GM18498 (cell line): ENCODE measurements around the gene SCYL2.
"Not testable (repeated sequence)": the region's sequence is repeated elsewhere in the genome, so short reads cannot be mapped to it uniquely, and the experiment has no call there.

Experiments
- ATAC-seq: cut with Tn5 transposase; IDR thresholded peaks from one replicate; pipeline ENCODE4 v1.9.1; 2021; ENCODE audit warnings: mild to moderate bottlenecking, moderate library complexity; ENCODE audit not compliant: unreplicated experiment

SCYL2 gene

DNA sequence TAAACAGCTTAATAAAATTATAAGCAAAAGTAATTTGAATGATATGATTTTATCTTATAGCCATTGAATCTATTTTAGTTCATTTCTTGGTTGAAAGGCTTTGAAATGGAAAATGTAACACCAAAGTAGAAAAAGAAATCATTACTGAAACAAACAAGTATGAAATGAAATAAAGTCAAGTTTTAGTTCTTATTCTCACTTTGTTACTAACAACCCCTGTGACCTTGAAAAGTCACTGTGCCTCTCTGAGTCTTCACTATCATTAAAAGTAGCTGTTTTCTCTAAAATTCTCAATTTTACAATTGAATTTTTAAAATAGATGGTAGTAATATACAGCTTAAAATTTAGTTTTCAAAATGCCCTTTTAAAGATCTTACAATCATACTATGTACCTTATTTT is 57.5 kb downstream of the SCYL2 start:
- ATAC-seq: peak; percentile 65

DNA sequence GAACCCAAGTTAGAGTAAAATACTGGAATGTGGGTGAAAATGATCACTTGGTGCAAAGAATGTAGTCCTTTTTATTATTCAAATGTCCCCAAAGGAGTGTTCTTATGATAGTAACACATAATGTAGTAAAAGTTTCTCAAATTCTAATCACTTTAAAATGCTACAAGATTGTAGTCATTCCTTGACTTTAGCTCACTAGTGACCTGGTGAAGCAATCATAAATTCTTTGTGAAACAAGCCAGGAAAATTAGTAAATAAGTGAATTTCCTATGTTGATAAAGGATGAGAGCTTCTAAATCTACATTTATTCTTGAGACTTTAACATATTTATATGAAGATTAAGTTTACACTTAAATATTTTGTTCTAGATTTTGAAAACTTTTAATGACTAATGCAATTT is 59.2 kb downstream of the SCYL2 start:
- ATAC-seq: no peak

DNA sequence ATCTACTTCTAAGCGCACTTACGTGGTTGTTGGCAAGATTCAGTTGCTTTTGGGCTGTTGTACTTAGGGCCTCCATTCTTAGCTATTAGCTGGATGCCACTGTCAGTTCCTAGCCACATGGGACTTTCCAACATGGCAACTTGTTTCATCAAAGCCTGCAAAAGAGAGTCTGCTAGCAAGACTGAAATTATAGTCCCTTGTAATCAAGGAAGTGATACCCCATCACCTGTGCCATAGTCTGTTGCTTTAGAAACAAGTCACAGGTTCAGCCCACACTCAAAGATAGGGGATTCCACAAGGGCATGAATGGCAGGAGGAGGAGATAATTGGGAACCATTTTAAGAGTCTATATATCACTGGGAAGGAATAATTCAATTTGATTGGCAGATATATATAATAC is 62.8 kb downstream of the SCYL2 start:
- ATAC-seq: peak; percentile 94

DNA sequence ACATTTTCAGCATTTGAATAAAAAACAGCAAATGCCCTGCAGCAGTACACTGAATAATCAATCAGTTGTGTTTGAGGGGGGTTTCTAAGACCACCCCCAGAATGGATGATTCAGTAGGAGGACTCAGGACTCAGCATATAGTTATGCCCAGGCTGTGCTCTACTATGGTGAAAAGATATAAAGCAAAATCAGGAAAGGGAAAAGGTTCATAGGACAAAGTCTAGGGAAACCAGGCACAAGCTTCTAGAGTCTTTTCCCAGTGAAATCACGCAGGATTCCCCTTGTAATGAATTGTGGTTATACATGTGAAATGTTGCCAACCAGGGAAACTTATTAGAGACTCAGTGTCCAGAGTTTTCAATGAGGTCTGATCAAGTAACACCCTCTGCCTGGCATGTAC is 64.9 kb downstream of the SCYL2 start:
- ATAC-seq: no peak

DNA sequence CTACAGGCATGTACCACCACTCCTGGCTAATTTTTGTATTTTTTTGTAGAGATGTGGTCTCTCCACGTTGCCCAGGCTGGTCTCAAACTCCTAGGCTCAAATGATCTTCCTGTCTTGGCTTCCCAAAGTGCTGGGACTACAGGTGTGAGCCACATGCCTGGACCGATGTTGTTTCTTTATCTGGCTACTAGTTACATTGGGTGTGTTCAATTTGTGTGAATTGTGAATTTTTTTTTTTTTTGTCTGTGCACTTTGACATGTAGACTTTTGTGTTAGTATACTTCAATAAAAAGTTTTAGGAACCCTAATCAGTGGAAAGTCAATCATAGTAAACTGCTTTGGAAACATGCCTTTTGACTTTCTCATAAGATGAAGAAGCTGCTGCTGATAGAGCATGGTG is 65.9 kb downstream of the SCYL2 start:
- no peak for ATAC-seq

DNA sequence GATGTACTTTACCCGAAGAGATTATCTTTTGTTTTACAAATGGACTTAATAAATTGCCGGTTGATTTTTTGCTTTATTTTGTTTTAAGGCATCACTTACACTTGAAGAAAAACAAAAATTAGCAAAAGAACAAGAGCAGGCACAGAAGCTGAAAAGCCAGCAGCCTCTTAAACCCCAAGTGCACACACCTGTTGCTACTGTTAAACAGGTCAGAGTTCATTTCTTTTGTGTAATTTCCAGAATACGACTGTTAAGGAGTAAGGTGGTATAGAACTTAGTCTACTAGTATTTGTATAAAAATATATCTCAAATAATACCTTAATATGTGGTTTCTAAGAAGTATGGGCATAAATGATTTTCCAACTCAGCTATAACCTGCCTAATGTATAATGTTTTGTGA is 70.3 kb downstream of the SCYL2 start:
- no peak for ATAC-seq

DNA sequence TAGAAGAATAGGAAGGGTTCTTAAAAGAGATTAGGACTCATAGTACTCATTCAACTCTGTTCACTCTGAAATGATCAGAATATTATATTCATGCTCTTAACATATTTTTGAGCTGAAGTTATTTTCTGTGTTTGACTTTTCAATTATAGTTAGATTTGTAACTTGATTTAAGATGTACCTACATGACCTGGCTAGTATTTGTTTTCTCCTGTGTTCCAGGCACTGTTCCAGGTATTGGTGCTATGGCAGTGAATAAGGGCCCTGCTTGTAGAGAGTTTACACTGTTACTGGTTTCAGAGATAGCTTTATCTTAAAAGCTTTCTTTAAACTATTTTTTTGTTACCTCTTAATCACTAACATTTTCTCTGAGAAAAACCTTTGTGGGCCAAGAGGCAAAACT is 70.8 kb downstream of the SCYL2 start:
- ATAC-seq: no peak

DNA sequence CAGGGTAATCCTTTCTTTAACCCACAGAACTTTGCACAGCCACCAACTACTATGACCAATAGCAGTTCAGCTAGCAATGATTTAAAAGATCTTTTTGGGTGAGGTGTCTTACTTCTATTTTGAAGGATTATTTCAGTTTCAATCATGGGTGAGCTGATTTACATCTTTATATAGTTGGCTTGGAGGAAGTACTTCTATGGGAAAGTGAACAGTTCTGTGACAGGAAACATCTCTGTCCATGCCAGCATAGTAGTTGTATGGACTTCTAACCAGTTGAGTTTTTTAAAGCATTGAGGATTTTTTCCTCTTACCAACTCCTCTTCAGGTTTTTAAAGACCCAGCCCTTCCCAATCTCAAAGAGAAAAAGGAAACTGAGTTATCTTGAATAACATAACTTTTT is 72.1 kb downstream of the SCYL2 start:
- no peak for ATAC-seq

DNA sequence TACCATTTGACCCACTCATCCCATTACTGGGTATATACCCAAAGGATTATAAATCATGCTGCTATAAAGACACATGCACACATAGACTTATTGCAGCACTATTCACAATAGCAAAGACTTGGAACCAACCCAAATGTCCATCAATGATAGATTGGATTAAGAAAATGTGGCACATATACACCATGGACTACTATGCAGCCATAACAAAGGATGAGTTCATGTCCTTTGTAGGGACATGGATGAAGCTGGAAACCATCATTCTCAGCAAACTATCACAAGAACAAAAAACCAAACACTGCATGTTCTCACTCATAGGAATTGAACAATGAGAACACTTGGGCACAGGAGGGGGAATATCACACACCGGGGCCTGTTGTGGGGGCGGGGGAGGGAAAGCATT is 75.9 kb downstream of the SCYL2 start:
- not testable (repeated sequence) for ATAC-seq

DNA sequence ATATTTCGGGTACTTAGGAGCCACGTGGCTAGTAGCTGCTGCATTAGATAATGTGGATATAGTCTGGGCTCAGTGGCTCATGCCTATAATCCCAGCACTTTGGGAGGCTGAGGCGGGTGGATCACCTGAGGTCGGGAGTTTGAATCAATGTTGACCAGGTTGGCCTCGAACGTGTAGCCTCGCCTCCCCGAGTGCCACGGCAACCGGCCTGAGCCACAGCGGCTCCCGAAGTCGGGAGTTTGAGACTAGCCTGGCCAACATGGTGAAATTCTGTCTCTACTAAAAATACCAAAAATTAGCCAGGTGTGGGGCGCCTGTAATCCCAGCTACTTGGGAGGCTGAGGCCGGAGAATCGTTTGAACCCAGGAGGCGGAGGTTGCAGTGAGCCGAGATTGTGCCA is 77.4 kb downstream of the SCYL2 start:
- ATAC-seq: not testable (repeated sequence)

DNA sequence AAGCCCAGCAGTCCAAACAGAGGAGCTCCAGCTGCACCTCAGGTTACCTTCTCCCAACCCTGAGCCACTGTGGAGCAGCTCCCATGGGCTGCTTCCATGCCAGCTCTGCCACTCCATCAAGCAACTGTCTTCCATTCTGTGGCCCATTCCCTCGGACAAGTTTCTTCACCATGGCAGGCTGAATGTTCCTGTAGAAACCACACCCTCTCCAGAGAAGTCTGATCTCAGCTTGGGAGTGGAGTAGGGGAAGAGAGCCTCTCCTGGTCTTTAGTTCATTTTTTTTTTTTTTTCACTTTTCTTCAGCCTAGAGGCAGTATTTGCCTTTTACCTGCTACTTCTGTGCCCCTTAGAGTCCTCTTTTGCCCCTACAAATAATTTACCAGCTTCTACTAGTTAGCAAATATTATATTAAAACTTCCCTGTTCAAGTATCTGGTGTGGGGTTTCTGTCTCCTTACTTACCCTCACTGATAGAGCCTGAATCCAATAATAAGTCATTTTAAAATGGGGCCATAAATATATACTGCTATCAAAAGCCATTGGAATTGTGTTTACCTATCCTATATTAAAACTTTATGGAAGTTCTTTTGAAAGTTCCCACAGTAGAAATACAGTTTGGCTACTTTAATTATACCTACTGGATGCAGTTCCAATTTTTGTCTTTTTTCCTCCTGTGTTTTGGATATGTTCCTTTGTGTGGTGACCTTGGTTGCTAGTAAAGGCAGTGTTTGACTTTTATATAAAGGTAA is 78.2 kb downstream of the SCYL2 start:
- ATAC-seq: no peak

DNA sequence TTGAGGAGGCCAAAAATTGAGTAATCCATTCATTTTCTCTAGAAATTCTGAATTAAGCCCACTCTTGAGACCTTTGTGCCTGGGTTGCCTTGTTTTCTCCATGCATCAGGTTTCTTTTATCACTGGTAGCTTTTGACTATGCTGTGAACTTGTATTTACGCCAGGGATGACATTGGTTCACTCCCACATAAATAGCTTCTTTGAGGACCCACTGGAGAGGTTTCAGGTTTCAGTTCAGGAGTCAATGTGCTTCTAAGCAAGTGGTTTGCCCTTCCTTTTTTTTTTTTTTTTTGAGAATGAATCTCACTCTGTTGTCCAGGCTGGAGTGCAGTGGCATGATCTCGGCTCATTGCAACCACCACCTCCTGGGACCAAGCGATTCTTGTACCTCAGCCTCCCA is 79.7 kb downstream of the SCYL2 start:
- ATAC-seq: no peak

DNA sequence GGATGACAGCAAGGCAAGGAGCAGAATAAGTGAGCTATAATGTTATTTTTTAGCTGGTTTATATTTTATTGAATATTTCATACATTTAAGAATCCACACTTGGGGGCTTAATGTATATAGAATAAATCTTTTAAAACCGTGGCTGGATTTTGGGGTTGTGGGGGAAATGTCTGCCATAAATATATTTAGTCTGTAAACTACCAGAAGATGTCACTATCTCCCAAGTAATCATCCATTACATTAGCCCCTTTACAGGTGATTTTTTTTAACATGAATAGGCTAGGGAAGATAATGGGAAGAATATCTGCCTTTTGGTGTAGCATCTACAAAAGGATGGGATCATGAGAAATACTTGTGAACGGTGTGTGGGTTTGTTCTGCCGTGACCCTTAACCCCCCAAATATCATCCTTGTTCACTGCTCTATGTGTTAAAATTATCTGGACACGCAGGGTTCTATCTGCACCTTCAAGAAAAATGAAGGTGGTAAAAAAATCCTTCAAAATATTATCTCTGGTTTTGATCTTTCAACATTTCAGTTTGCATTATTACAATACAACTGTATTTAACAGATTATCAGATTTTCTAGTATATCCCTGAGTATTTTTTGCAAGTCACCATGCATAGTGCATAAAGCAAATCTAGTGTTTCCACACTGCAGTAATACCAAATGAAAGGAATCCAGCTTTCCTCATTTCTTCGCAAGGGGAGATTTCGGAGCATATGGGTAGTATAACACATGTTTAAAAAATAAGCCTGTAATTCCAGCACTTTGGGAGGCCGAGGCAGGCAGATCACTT is 81.9 kb downstream of the SCYL2 start:
- ATAC-seq: no peak

DNA sequence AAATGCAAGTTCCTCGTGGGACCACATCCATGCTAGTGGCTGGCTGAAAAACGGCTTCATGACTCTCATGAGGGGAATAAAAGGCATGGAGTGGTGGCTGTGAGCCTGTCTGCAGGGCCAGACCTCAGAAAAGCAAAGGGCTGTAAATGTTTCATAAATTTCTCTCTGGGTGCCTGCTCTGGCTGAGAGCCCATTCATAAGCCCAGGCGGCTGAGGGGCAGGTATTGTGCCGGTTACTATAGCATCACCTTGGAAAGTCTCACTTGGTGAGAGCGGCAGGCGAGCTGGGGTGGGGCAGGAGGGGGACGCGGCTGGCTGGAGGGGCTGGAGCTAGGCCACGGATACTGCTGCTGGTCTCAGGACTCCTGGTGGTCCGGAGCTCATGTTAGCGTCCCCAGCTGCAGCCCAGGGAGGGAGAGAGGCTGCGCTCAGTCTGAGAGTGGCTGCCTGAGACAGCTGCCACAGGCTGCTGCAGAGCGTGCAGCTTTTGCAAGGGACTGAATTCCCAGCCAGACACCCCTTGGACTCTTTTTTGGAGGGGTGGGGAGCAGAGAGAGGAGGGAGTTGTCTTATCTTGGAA is 89.8 kb downstream of the SCYL2 start, which contains the start of gene SLC17A8:
Gene SLC17A8, plus strand, starts transcription at position 431 of the 580 bp plus-strand sequence. CDS start 318 bp downstream, outside the sequence.
- ATAC-seq: no peak

DNA sequence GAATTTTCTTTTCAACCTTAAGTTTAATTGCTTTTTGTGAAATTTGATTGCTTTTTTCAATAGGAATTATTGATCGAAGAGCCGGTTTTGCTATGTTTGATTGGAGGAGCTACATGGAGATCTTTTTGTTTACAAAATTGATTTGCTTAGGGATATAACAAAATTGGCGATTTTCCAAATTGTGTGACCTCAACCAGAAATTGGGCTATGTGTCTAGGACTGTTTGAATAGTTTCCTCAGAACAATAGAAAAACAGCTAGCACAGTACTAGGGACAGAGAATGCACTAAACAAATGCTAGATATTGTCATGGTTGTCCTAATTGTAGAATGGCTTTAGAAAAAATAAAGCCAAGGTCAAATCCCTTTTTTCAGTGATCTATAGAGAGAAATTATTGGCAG is 92.3 kb downstream of the SCYL2 start:
- ATAC-seq: no peak

DNA sequence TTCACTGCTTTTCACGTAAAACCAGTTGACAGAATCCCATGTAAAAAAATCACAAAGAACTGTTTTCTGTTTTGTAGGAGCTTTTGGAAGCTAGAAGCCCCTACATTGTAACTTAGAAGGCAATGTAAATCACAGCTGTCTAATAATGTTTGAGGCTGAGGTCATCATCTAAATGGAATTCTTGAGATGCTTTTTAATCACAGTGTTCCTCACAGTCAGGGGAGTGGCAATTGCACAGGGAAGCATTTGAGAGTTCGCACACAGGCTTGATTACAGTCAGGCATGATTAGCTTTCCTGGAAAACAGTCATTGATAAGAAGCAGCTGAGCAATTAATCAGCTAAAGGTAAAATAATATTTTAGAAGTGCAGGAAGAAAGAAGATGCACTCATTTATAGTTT is 92.8 kb downstream of the SCYL2 start:
- no peak for ATAC-seq

DNA sequence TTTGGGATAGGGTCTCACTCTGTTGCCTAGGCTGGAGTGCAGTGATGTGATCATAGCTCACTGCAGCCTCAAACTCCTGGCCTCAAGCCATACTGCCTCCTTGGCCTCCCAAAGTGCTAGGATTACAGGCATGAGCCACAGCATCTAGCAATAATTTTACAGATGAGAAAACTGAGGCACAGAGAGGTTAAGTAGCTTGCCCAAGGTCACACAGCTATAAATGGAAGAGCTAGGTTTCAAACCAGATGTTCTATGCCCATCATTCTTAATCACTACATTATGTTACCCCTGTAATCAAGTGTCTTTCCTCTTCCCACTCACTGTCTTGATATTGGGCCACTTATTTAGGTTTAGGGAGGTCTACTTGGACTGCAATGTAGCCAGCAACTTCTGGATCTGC is 93.5 kb downstream of the SCYL2 start:
- no peak for ATAC-seq

DNA sequence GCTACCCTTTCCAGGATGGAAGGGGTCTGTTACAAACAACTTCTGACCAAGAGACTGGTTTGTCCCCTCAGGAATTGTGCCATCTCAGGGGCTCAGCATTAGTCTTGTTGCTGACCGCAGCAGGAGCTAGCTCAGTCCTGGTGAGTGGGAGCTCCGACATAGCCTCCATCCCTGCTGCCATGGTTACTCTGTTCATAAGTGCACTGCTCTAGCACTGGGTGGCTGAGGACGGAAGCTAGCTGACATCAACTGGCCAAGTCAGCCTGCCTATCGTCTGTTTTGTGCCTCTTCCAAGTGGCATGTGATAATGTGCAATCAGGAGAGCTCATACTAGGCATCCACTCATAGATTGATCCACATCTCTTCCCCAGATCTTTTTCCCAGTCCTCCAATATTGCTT is 97.3 kb downstream of the SCYL2 start:
- ATAC-seq: no peak

DNA sequence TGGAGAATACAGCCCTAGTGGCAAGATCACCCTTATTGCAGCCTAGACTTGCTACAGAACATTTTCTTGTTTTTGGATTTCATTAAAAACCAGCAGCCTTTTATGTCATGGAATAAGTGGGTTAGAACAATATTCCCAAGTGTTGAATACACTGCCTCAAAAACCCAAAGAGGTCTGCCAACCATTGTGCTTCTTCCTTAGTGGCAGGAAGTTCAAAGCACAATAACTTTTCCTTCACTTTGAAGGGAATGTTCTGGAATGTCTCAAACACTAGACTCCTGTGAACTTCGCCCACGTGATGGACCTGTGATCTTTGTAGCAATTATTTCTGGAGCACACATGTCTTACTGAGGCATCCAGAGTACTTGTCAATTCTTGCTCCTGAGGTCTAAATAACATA is 98.4 kb downstream of the SCYL2 start:
- no peak for ATAC-seq

DNA sequence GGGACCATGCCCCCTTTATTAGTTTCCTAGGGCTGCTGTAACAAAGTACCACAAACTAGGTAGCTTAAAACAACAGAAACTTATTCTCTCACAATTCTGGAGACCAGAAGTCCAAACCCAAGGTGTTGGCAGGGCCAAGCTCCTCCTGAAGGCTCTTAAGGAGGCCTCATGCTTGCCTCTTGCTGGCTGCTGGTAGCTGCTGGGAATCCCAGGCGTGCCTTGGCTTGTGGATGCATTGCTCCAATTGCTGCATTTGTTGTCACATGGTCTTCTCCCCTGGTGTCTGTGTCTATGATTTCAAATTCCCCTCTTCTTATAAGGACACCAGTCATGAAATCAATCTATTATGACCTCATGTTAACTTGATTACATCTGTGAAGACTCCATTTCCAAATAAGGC is 101.1 kb downstream of the SCYL2 start:
- ATAC-seq: no peak

DNA sequence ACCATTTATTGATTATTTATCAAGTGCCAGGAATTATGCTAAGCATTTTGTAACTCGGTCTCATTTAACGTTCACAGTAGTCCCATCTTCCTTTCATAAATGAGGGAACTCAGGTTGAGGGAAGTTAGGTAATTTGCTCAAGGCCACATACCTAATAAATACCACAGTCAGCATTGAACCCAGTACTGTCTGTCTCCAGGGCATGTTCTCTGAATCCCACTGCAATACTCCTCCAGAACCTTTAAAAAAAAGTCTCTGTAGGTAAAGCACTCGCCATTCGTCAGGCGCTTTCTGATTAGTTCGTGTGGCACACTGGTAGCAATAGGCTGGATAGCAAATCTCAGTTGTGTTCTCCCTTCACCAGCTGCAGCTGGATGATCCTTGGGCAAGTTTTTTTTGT is 104.2 kb downstream of the SCYL2 start:
- no peak for ATAC-seq
